Brain microvascular endothelial cell (primary cell): ENCODE data around the gene ARID3B.

Experiments
- DNase-seq: peaks from one replicate; pipeline ENCODE4 v3.0.0-alpha.2; 2020
- H3K27ac ChIP-seq: fragments of 250-450 bp; sonication (Bioruptor Pico); 2 replicates; pipeline ENCODE4 v1.5.1; 2020; ENCODE audit warnings: mild to moderate bottlenecking, moderate library complexity
- H3K27me3 ChIP-seq: fragments of 250-450 bp; sonication (Bioruptor Pico); replicated peaks from 2 replicates; pipeline ENCODE4 v1.5.1; 2020; ENCODE audit warnings: mild to moderate bottlenecking
- H3K36me3 ChIP-seq: fragments of 250-450 bp; sonication (Bioruptor Pico); replicated peaks from 2 replicates; pipeline ENCODE4 v1.5.1; 2020; ENCODE audit warnings: mild to moderate bottlenecking
- H3K4me3 ChIP-seq: 2 replicates; pipeline ENCODE4 v1.5.1; 2011; ENCODE audit warnings: low read depth, mild to moderate bottlenecking, control low read depth, low read length, moderate library complexity
- in situ Hi-C: cut with HindIII; loops from 2 replicates; pipeline ENCODE4 v1.10.0; 2017; ENCODE audit warnings: low sequenced_read_pairs, low pct_ligation_motif_present
- TF ChIP-seq, protein P1 (sequence below): IDR thresholded peaks from 2 replicates; pipeline ENCODE4 v1.5.1; 2011; ENCODE audit warnings: low read depth, mild to moderate bottlenecking, moderate library complexity, low read length, control low read depth, inconsistent platforms; ENCODE audit errors: missing control alignments

The ARID3B gene

DNA sequence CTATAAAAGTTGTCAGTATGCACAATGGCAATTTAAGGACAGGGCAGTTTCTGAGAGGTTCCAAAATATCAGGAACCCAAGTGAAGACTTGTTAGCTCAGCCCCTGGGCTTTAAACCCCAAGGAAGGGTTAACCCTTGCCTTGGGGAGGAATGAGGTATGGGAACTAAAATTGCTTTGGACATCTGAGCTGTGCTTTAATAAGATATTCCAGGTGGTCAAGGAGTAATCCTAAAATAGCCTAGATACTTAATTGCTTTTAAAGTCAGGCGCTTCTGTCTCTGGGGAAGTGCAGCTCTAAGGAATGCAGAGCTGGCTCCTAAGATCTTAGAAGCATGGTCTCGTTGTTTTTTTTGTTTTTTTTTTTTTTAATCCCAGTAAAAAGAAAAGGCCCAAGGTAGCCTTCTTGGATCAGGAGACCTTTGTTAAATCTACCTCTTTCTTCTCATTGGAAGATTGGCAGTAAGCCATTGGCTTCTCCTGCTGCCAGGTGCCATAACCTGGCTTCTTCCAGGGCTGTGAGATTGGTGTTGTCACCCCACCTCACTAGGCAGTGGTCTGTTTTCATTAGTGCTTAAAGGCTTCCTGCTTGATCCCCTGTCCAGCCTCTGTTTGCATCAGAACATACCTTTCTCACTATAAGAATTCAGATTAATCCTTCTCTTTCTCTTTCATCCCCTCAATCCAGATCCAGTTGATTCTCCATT is 24.5 kb downstream of the ARID3B start:
- no peak for DNase-seq
- Histone ChIP-seq H3K27ac (no peak overlapping the region), H3K4me3 (no peak overlapping the region), H3K27me3 (no peaks in the 10 kb centered on the region), H3K36me3 (no peaks in the 10 kb centered on the region)
- in situ Hi-C loops, result no loop called here
- TF ChIP-seq, protein P1, sequence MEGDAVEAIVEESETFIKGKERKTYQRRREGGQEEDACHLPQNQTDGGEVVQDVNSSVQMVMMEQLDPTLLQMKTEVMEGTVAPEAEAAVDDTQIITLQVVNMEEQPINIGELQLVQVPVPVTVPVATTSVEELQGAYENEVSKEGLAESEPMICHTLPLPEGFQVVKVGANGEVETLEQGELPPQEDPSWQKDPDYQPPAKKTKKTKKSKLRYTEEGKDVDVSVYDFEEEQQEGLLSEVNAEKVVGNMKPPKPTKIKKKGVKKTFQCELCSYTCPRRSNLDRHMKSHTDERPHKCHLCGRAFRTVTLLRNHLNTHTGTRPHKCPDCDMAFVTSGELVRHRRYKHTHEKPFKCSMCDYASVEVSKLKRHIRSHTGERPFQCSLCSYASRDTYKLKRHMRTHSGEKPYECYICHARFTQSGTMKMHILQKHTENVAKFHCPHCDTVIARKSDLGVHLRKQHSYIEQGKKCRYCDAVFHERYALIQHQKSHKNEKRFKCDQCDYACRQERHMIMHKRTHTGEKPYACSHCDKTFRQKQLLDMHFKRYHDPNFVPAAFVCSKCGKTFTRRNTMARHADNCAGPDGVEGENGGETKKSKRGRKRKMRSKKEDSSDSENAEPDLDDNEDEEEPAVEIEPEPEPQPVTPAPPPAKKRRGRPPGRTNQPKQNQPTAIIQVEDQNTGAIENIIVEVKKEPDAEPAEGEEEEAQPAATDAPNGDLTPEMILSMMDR, result no peak

DNA sequence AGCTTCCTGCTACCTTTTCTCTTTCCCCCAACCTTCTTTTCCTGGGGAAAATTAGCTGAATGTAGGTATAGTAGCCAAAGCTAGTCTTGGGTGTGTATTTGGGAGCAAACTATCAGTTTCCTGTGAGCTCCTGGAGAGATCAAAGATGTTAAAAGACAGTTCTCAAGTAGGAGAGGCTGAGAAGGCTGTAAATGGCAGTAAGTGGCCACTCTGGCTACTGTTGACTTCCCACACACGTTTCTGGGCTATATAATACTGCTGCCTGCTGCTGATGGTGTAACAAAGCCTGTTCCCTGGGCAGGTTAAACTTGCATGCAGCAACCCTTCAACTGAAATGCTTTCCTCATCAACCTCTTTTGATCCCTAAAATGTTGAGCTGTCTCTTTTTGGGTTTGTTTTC is 27.6 kb downstream of the ARID3B start:
- Histone ChIP-seq H3K4me3 (no peak overlapping the region), H3K27ac (no peak overlapping the region), H3K27me3 (no peaks in the 10 kb centered on the region), H3K36me3 (no peaks in the 10 kb centered on the region)
- DNase-seq, result no peak
- TF ChIP-seq, protein P1, result no peak
- in situ Hi-C loops, result no loop called here

DNA sequence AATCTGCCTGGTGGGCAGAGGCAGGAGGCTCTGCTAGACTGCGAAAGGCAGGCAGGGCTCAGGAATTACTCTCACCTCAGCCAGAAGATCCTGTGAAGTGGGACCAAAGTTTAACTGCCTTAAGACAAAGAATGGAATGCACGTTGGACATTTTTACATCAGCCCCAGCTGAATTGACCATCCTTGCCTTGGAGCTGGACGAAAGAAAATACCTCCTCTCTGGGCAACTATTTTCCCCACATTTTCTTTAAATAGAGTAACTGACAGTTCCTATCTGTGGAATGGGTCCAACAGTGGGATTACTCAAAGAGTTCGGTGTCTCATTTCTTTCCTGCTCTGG is 28.7 kb downstream of the ARID3B start:
- Histone ChIP-seq H3K36me3 (no peaks in the 10 kb centered on the region), H3K4me3 (no peak overlapping the region), H3K27ac (no peak overlapping the region), H3K27me3 (no peaks in the 10 kb centered on the region)
- no peak for DNase-seq
- TF ChIP-seq, protein P1, result no peak
- in situ Hi-C loops, result no loop called here

DNA sequence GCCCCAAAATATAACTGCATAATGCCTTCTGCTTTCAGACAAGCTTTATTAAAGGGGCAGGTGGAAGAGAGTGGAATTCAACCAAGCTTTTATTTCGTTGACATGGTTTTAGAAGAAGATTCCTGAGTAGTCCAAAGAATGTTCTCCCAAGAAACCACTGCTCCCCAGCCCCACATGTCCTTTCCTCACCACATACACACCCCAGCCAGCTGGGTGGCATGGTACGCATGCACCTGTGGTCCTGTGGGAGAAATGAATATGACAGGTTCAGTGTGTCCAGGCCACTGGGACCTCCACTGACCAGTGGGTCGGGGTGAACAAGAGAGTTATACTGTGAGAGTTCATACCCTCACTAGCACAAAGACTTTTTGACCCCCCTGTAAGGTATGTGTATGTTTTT is 30.2 kb downstream of the ARID3B start:
- no peak overlapping the region for H3K27ac ChIP-seq
- no peak overlapping the region for H3K4me3 ChIP-seq
- H3K27me3 ChIP-seq, result no peaks in the 10 kb centered on the region
- no peak for DNase-seq
- TF ChIP-seq, protein P1, result no peak
- no peaks in the 10 kb centered on the region for H3K36me3 ChIP-seq
- in situ Hi-C loops, result no loop called here

DNA sequence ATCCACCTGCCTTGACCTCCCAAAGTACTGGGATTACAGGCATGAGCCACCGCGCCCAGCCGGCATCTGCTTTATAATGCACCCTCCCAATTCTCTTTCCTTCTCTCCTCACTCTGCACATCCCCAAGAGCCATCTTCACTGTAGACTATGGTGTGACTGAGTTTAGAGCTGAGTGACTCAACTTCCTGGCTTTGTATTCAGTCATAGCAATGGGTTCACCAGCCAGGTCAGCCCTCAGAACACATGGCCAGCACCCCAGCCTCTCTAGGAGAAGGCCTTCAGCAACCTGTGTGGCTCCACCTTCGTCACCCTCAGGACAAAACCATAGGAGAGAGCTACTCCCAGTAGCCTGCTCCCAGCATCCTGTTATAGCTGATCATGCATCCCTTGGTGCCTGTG is 33.0 kb downstream of the ARID3B start:
- peak; percentile 48 for DNase-seq
- Histone ChIP-seq H3K27me3 (no peaks in the 10 kb centered on the region), H3K4me3 (no peak overlapping the region), H3K27ac (no peak overlapping the region), H3K36me3 (no peaks in the 10 kb centered on the region)
- TF ChIP-seq, protein P1, result no peak
- in situ Hi-C loops, result no loop called here

DNA sequence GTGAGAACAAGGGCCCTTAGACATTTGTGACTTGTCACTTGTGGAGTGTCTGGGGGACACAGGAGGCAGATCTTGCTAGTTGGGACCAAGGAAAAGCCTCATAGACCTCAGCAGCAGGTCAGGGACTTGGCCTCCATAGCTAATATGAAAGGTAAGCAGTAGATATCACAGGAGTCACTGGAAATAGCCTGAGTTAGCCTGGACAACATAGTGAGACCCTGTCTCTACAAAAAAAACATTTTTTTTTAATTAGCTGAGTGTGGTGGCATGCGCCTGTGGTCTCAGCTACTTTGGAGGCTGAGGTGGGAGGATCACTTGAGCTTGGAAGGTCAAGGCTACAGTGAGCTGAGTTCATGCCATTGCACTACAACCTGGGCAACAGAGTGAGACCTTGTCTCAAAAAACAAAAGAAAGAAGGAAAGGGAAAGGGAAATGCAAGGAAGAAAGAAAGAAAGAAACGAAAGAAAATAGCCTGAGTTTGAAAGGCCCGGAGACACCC is 37.5 kb downstream of the ARID3B start:
- DNase-seq, result no peak
- H3K27ac ChIP-seq, result no peak overlapping the region
- in situ Hi-C loops, result no loop called here
- H3K27me3 ChIP-seq, result no peaks in the 10 kb centered on the region
- H3K4me3 ChIP-seq, result no peak overlapping the region
- TF ChIP-seq, protein P1, result no peak
- H3K36me3 ChIP-seq, result no peaks in the 10 kb centered on the region
